ENCODE measurements around the gene EXOC6B. TPM values are rescaled to one million over a fixed set of nuclear protein-coding genes. Genes with fewer than 3 reads are reported as not detected.

The EXOC6B gene
- total RNA-seq, 2 donors from 2014 or later, result 51.3 to 68.9 TPM

DNA sequence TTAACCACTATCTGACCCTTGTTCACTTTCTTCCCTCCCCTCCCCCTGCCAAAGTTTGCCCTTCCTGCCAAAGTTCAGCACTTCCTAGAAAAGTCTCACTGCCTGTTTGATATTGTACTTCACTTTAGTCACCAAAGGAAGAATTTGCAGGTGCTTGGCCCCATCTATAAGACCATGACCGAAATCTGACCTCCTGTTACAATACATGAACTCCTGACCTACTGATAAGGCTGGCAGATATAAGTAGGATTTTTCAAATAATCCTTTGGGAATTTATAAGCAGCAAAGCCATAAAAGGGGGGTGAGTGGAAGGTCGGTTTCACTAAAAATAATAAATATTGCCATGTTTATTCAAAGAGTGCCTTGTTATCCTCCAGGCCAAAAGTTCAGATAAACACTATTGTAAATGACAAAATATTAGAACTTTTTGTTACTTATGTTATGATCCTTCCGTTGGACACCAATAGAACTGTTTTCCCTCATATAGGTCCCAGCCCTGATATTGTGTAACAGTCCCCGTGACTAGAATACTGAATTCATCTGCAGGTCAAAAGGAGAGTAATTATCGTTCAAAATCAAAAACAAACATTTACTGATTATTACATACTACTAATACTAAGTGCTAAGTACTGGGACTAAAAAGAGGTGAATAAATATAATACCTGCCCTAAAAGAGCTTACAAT lies 277.6 kb downstream of the EXOC6B start:
- H3K4me3 ChIP-seq (ENCODE audit: low read length), result no peak overlapping the region
- Mint-ChIP-seq H3K27ac (no peak overlapping the region), H3K36me3 (ENCODE audit: low read depth) (no peaks in the 10 kb centered on the region), H3K9me3 (no peaks in the 10 kb centered on the region), H3K4me1 (peaks cover 9% of the 10 kb centered on the region), H3K27me3 (ENCODE audit: insufficient read depth) (no peaks in the 10 kb centered on the region), H3K4me3 (no peak overlapping the region)
- no peak overlapping the region for H3K9ac ChIP-seq (ENCODE audit: extremely low read depth, low read length, poor library complexity, severe bottlenecking)
- TF ChIP-seq CTCF (conservative IDR thresholded peaks at IDR 0.05), result no peak
- H3K27ac ChIP-seq (ENCODE audit: low read depth, low read length), result no peak overlapping the region
- DNase-seq, result no peak
- H3K27me3 ChIP-seq (ENCODE audit: control insufficient read depth, insufficient read depth, low read length, poor library complexity, severe bottlenecking), result no peaks in the 10 kb centered on the region
- no peaks in the 10 kb centered on the region for H3K36me3 ChIP-seq (ENCODE audit: control insufficient read depth, insufficient read depth, low read length)
- no peaks in the 10 kb centered on the region for H3K4me1 ChIP-seq (ENCODE audit: control insufficient read depth, insufficient read depth, low read length)
- H3K9me3 ChIP-seq (ENCODE audit: control insufficient read depth, low read length), result no peaks in the 10 kb centered on the region
- WGBS, 2 experiments (ENCODE audit: insufficient coverage in 1 of 2, insufficient read length in 1 of 2), result 98% methylated on average over 5 of the region's 5 CpGs; no CpG with 5 or more reads in 1 of the 2 experiments

DNA sequence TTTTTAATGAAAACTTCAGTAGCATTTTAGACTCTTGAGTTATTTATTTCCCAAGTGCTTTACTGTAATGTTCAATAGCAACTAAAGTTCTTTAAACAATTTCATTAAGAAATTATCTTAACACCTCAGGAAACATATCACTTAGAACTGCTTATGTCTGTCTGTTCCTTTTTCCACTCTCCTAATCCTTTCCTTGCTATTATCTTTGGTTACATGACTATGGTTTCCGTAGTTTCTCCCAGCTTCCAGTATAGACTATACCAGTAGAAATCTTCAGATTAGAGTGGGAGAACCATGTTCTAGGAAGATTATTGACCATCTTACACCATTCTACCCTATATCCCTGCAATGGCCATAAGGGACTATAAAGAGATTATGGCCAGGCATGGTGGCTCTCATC lies 280.0 kb downstream of the EXOC6B start:
- Histone ChIP-seq H3K36me3 (ENCODE audit: control insufficient read depth, insufficient read depth, low read length) (peaks cover 15% of the 10 kb centered on the region), H3K4me1 (ENCODE audit: control insufficient read depth, insufficient read depth, low read length) (no peaks in the 10 kb centered on the region), H3K4me3 (ENCODE audit: low read length) (no peak overlapping the region), H3K9me3 (ENCODE audit: control insufficient read depth, low read length) (peaks cover 15% of the 10 kb centered on the region), H3K27me3 (ENCODE audit: control insufficient read depth, insufficient read depth, low read length, poor library complexity, severe bottlenecking) (no peaks in the 10 kb centered on the region), H3K27ac (ENCODE audit: low read depth, low read length) (no peak overlapping the region), H3K9ac (ENCODE audit: extremely low read depth, low read length, poor library complexity, severe bottlenecking) (no peak overlapping the region)
- H3K9me3 Mint-ChIP-seq, result peaks cover 5% of the 10 kb centered on the region
- no peak overlapping the region for H3K27ac Mint-ChIP-seq
- peaks cover 10% of the 10 kb centered on the region for H3K36me3 Mint-ChIP-seq (ENCODE audit: low read depth)
- no peak for TF ChIP-seq CTCF (conservative IDR thresholded peaks at IDR 0.05)
- H3K4me3 Mint-ChIP-seq, result no peak overlapping the region
- H3K27me3 Mint-ChIP-seq (ENCODE audit: insufficient read depth), result no peaks in the 10 kb centered on the region
- H3K4me1 Mint-ChIP-seq, result peaks cover 7% of the 10 kb centered on the region
- no peak for DNase-seq
- WGBS, 2 experiments (ENCODE audit: insufficient coverage in 1 of 2, insufficient read length in 1 of 2), result 95% methylated on average over 1 of the region's 1 CpG; no CpG with 5 or more reads in 1 of the 2 experiments

DNA sequence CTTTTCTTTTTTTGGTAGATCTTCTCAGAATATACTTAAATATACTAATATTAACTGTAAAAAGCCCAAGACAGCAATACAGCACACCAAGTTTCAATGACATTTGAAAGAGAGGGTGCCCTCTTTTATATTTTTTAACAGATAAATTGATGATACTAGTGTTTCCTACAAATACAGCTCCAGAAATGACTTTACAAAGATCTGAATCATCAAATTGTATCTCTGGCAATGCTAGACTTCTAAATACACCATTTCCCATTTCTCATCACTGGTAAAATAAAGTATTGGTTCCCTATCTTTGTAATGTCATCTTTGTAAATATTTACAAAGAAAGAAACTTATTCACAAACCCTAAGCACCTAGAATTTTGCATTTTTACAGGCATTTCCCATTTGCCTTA lies 281.3 kb downstream of the EXOC6B start:
- H3K4me3 Mint-ChIP-seq, result no peak overlapping the region
- Histone ChIP-seq H3K4me3 (ENCODE audit: low read length) (no peak overlapping the region), H3K9me3 (ENCODE audit: control insufficient read depth, low read length) (peaks cover 20% of the 10 kb centered on the region), H3K9ac (ENCODE audit: extremely low read depth, low read length, poor library complexity, severe bottlenecking) (no peak overlapping the region), H3K27ac (ENCODE audit: low read depth, low read length) (no peak overlapping the region), H3K36me3 (ENCODE audit: control insufficient read depth, insufficient read depth, low read length) (peaks cover 18% of the 10 kb centered on the region), H3K4me1 (ENCODE audit: control insufficient read depth, insufficient read depth, low read length) (no peaks in the 10 kb centered on the region), H3K27me3 (ENCODE audit: control insufficient read depth, insufficient read depth, low read length, poor library complexity, severe bottlenecking) (no peaks in the 10 kb centered on the region)
- no peak for DNase-seq
- TF ChIP-seq CTCF (conservative IDR thresholded peaks at IDR 0.05), result no peak
- peaks cover 7% of the 10 kb centered on the region for H3K4me1 Mint-ChIP-seq
- no peak overlapping the region for H3K27ac Mint-ChIP-seq
- peaks cover 14% of the 10 kb centered on the region for H3K36me3 Mint-ChIP-seq (ENCODE audit: low read depth)
- peaks cover 9% of the 10 kb centered on the region for H3K9me3 Mint-ChIP-seq
- no peaks in the 10 kb centered on the region for H3K27me3 Mint-ChIP-seq (ENCODE audit: insufficient read depth)
